Mesendoderm (in vitro differentiated cells): Measurements from ENCODE around the gene POLRMT.

Experiments used
- DNase-seq: peaks from one replicate; pipeline ENCODE4 v3.0.0; 2013
- H2AK5ac ChIP-seq: 2 replicates; pipeline ENCODE4 v1.6.1; 2013; ENCODE audit warnings: low read length, inconsistent platforms
- H2BK120ac ChIP-seq: 2 replicates; pipeline ENCODE4 v1.6.1; 2013; ENCODE audit warnings: low read depth, mild to moderate bottlenecking, low read length, moderate library complexity, mixed read lengths
- H2BK15ac ChIP-seq: replicated peaks from 2 replicates; pipeline ENCODE4 v1.6.1; 2013; ENCODE audit warnings: low read depth, mild to moderate bottlenecking, moderate library complexity
- H2BK5ac ChIP-seq: 2 replicates; pipeline ENCODE4 v1.6.1; 2013; ENCODE audit warnings: low read length, inconsistent platforms
- H3K18ac ChIP-seq: 2 replicates; pipeline ENCODE4 v1.6.1; 2013; ENCODE audit warnings: mild to moderate bottlenecking, low read length, mixed read lengths
- H3K23ac ChIP-seq: one replicate; pipeline ENCODE4 v1.6.1; 2013; ENCODE audit warnings: low read length
- H3K27ac ChIP-seq: 2 replicates; pipeline ENCODE4 v1.5.1; 2013; ENCODE audit warnings: low read depth, mild to moderate bottlenecking, inconsistent platforms, low read length, moderate library complexity
- H3K27me3 ChIP-seq: 2 replicates; pipeline ENCODE4 v1.6.1; 2013; ENCODE audit warnings: low read length, control low read depth, mild to moderate bottlenecking, inconsistent platforms; ENCODE audit not compliant: insufficient read depth, poor library complexity
- H3K36me3 ChIP-seq: 2 replicates; pipeline ENCODE4 v1.6.1; 2013; ENCODE audit warnings: low read length, inconsistent platforms; ENCODE audit not compliant: control insufficient read depth, insufficient read depth
- H3K4ac ChIP-seq: one replicate; pipeline ENCODE4 v1.6.1; 2013; ENCODE audit warnings: low read depth, mild to moderate bottlenecking, low read length, moderate library complexity
- H3K4me1 ChIP-seq: 2 replicates; pipeline ENCODE4 v1.6.1; 2013; ENCODE audit warnings: low read depth, low read length, inconsistent platforms; ENCODE audit not compliant: control insufficient read depth
- H3K4me2 ChIP-seq: 2 replicates; pipeline ENCODE4 v1.6.1; 2013; ENCODE audit warnings: low read length
- H3K4me3 ChIP-seq: 2 replicates; pipeline ENCODE4 v1.5.1; 2013; ENCODE audit warnings: mild to moderate bottlenecking, low read length
- H3K56ac ChIP-seq: one replicate; pipeline ENCODE4 v1.6.1; 2013; ENCODE audit warnings: low read length
- H3K79me1 ChIP-seq: 2 replicates; pipeline ENCODE4 v1.6.1; 2013; ENCODE audit warnings: low read length, inconsistent platforms
- H3K79me2 ChIP-seq: 2 replicates; pipeline ENCODE4 v1.6.1; 2013; ENCODE audit warnings: mild to moderate bottlenecking, low read length; ENCODE audit not compliant: control insufficient read depth, insufficient read depth
- H3K9ac ChIP-seq: 2 replicates; pipeline ENCODE4 v1.6.1; 2013; ENCODE audit warnings: low read length, inconsistent platforms
- H4K5ac ChIP-seq: one replicate; pipeline ENCODE4 v1.6.1; 2013; ENCODE audit warnings: low read length
- H4K8ac ChIP-seq: one replicate; pipeline ENCODE4 v1.6.1; 2013; ENCODE audit warnings: low read depth, mild to moderate bottlenecking, control low read depth, low read length, moderate library complexity
- WGBS: extraction: QIAGEN DNeasy Blood & Tissue Kit; methylation state at CpG from one replicate; pipeline ENCODE4 v1.1.7; 2013; ENCODE audit warnings: low lambda C conversion rate, missing lambda C conversion rate; ENCODE audit not compliant: insufficient coverage; ENCODE audit errors: extremely low coverage; 5-methylcytosine and 5-hydroxymethylcytosine counted together

Gene POLRMT

GRCh38 chr19:679418-680286 is 46.3 kb upstream of the POLRMT start:
- H4K5ac ChIP-seq = no peak overlapping the region
- no CpG with 5 or more reads among the region's 69 CpGs for WGBS
- H3K4me3 ChIP-seq = peak overlapping the region; percentile 71
- peak overlapping the region; percentile 17 for H4K8ac ChIP-seq
- H3K4me2 ChIP-seq = peak overlapping the region; percentile 77
- peak overlapping the region; percentile 78 for H3K27ac ChIP-seq
- no peaks in the 10 kb centered on the region for H3K79me2 ChIP-seq
- H2BK120ac ChIP-seq = peak overlapping the region; percentile 46
- peak overlapping the region; percentile 95 for H3K9ac ChIP-seq
- H3K27me3 ChIP-seq = peaks cover 4% of the 10 kb centered on the region
- no peaks in the 10 kb centered on the region for H3K4me1 ChIP-seq
- H3K18ac ChIP-seq = peak overlapping the region; percentile 96
- H3K23ac ChIP-seq = peak overlapping the region; percentile 80
- H3K36me3 ChIP-seq = no peaks in the 10 kb centered on the region
- H2AK5ac ChIP-seq = no peak overlapping the region
- peak; percentile 55 for DNase-seq
- H2BK15ac ChIP-seq = no peak overlapping the region
- H3K56ac ChIP-seq = peak overlapping the region; percentile 96
- peak overlapping the region; percentile 98 for H3K4ac ChIP-seq
- H2BK5ac ChIP-seq = no peak overlapping the region
- no peaks in the 10 kb centered on the region for H3K79me1 ChIP-seq

GRCh38 chr19:678791-679388 is 45.6 kb upstream of the POLRMT start:
- H2BK120ac ChIP-seq = no peak overlapping the region
- H3K9ac ChIP-seq = peak overlapping the region; percentile 87
- no peaks in the 10 kb centered on the region for H3K79me1 ChIP-seq
- H2BK15ac ChIP-seq = no peak overlapping the region
- H3K4me1 ChIP-seq = no peaks in the 10 kb centered on the region
- no peak overlapping the region for H2AK5ac ChIP-seq
- no CpG with 5 or more reads among the region's 16 CpGs for WGBS
- no peak overlapping the region for H3K4me2 ChIP-seq
- H3K79me2 ChIP-seq = no peaks in the 10 kb centered on the region
- H3K4me3 ChIP-seq = no peak overlapping the region
- H4K8ac ChIP-seq = no peak overlapping the region
- H3K56ac ChIP-seq = peak overlapping the region; percentile 96
- H3K27ac ChIP-seq = no peak overlapping the region
- H3K18ac ChIP-seq = no peak overlapping the region
- DNase-seq = no peak
- peaks cover 4% of the 10 kb centered on the region for H3K27me3 ChIP-seq
- no peak overlapping the region for H3K4ac ChIP-seq
- no peak overlapping the region for H2BK5ac ChIP-seq
- H3K23ac ChIP-seq = no peak overlapping the region
- no peaks in the 10 kb centered on the region for H3K36me3 ChIP-seq
- H4K5ac ChIP-seq = no peak overlapping the region

GRCh38 chr19:677601-678436 is 44.5 kb upstream of the POLRMT start:
- Histone ChIP-seq H3K23ac (no peak overlapping the region), H2AK5ac (no peak overlapping the region), H3K9ac (no peak overlapping the region), H4K5ac (no peak overlapping the region), H3K27me3 (peaks cover 4% of the 10 kb centered on the region), H3K4me3 (no peak overlapping the region), H2BK5ac (no peak overlapping the region), H3K18ac (no peak overlapping the region), H3K79me2 (no peaks in the 10 kb centered on the region), H3K36me3 (no peaks in the 10 kb centered on the region), H2BK15ac (no peak overlapping the region), H4K8ac (no peak overlapping the region), H3K79me1 (no peaks in the 10 kb centered on the region), H3K4ac (no peak overlapping the region), H3K27ac (no peak overlapping the region), H3K56ac (no peak overlapping the region), H3K4me1 (no peaks in the 10 kb centered on the region), H2BK120ac (no peak overlapping the region), H3K4me2 (no peak overlapping the region)
- DNase-seq = no peak
- WGBS = no CpG with 5 or more reads among the region's 22 CpGs

- H2AK5ac ChIP-seq = no peak overlapping the region
- no peak overlapping the region for H3K4me3 ChIP-seq
- WGBS = no CpG with 5 or more reads among the region's 15 CpGs
Measured at GRCh38 chr19:677201-677600, 43.9 kb upstream of the POLRMT start.

GRCh38 chr19:676339-677105 is 43.2 kb upstream of the POLRMT start, which contains the start of gene FSTL3:
Gene FSTL3, plus strand, starts transcription at chr19:676392. Its CDS starts 32 bp downstream, at chr19:676424.
- DNase-seq = no peak
- no peak within 1 kb of the TSS for H3K27ac ChIP-seq
- no peak within 1 kb of the TSS for H2BK15ac ChIP-seq

More at GRCh38 chr19:677201-677600, 43.9 kb upstream of the POLRMT start:
- no peak for DNase-seq
- Histone ChIP-seq H3K36me3 (no peaks in the 10 kb centered on the region), H3K9ac (no peak overlapping the region), H3K18ac (no peak overlapping the region), H3K4me1 (no peaks in the 10 kb centered on the region), H2BK15ac (no peak overlapping the region), H2BK5ac (no peak overlapping the region), H4K8ac (no peak overlapping the region), H4K5ac (no peak overlapping the region), H3K27ac (no peak overlapping the region), H3K4me2 (no peak overlapping the region), H3K56ac (no peak overlapping the region), H2BK120ac (no peak overlapping the region), H3K27me3 (peaks cover 4% of the 10 kb centered on the region), H3K79me2 (no peaks in the 10 kb centered on the region), H3K4ac (no peak overlapping the region), H3K23ac (no peak overlapping the region), H3K79me1 (no peaks in the 10 kb centered on the region)

More at GRCh38 chr19:676339-677105, 43.2 kb upstream of the POLRMT start, which contains the start of gene FSTL3:
- Histone ChIP-seq H3K23ac (no peak within 1 kb of the TSS), H4K8ac (no peak within 1 kb of the TSS), H2AK5ac (no peak within 1 kb of the TSS), H3K79me2 (no peaks in the 10 kb centered on the region), H3K4ac (no peak within 1 kb of the TSS), H2BK120ac (no peak within 1 kb of the TSS), H3K4me2 (no peak within 1 kb of the TSS), H3K79me1 (no peaks in the 10 kb centered on the region), H3K4me1 (no peaks in the 10 kb centered on the region), H3K4me3 (no peak within 1 kb of the TSS), H4K5ac (no peak within 1 kb of the TSS), H3K56ac (peak within 1 kb of the TSS; percentile 25), H3K18ac (no peak within 1 kb of the TSS), H3K27me3 (peaks cover 4% of the 10 kb centered on the region), H3K36me3 (no peaks in the 10 kb centered on the region), H2BK5ac (no peak within 1 kb of the TSS), H3K9ac (no peak within 1 kb of the TSS)
- no CpG with 5 or more reads among the region's 63 CpGs for WGBS
